Activated CD8-positive, alpha-beta memory T cell treated with anti-CD3 and anti-CD28 coated beads, Interleukin-2, amount 10 ng/mL, durations not matched to agents 7 days and 5 days (primary cell): ENCODE data around the gene WNK2. TPM values are rescaled to one million over a fixed set of nuclear protein-coding genes. Genes with fewer than 3 reads are reported as not detected.
A peak's percentile ranks its signal among the peaks of the same experiment; 100 is the strongest.

Experiments used
- ATAC-seq: fragments of 150-1000 bp; cut with Tn5 transposase; one replicate; pipeline ENCODE4 v1.10.0; 2021; ENCODE audit warnings: moderate library complexity
- CTCF ChIA-PET: fragments of 350-600 bp; sonication (Branson Sonifier 250); formaldehyde crosslinking; loops from one replicate; lab custom pipeline; 2021; ENCODE audit warnings: antibody characterized with exemption; lab: Charles Lee
- DNase-seq: peaks from one replicate; pipeline ENCODE4 v3.0.0-alpha.2; 2020
- H3K27ac Mint-ChIP-seq: one replicate; pipeline ENCODE4 v1.8.0; 2021; ENCODE audit warnings: mild to moderate bottlenecking, mixed read lengths
- H3K27me3 Mint-ChIP-seq: one replicate; pipeline ENCODE4 v1.8.0; 2021; ENCODE audit warnings: mixed read lengths
- H3K36me3 Mint-ChIP-seq: one replicate; pipeline ENCODE4 v1.8.0; 2021; ENCODE audit warnings: mild to moderate bottlenecking, mixed read lengths
- H3K4me1 Mint-ChIP-seq: one replicate; pipeline ENCODE4 v1.8.0; 2021; ENCODE audit warnings: mixed read lengths
- H3K4me3 Mint-ChIP-seq: one replicate; pipeline ENCODE4 v1.8.0; 2021; ENCODE audit warnings: mild to moderate bottlenecking, moderate library complexity, mixed read lengths
- H3K9me3 Mint-ChIP-seq: one replicate; pipeline ENCODE4 v1.8.0; 2022; ENCODE audit warnings: low read depth, mixed read lengths
- total RNA-seq, 2 experiments: library from RNA; stranded (reverse); gene quantifications; one replicate each; pipeline ENCODE4 v1.2.3, GENCODE V29; 2021

WNK2 gene
- total RNA-seq, 2 experiments from 2014 or later = not detected

- H3K4me1 Mint-ChIP-seq = peaks cover 34% of the 10 kb centered on the region
- H3K36me3 Mint-ChIP-seq = peaks cover 19% of the 10 kb centered on the region
- H3K9me3 Mint-ChIP-seq = peaks cover 9% of the 10 kb centered on the region
- H3K4me3 Mint-ChIP-seq = no peak overlapping the region
- H3K27ac Mint-ChIP-seq = no peak overlapping the region
- CTCF ChIA-PET = no interaction called here
- H3K27me3 Mint-ChIP-seq = no peaks in the 10 kb centered on the region
- ATAC-seq = no peak
- no peak for DNase-seq
These were observed 34.6 kb upstream of the WNK2 start for GRCh38 chr9:93149361-93149760.

DNA sequence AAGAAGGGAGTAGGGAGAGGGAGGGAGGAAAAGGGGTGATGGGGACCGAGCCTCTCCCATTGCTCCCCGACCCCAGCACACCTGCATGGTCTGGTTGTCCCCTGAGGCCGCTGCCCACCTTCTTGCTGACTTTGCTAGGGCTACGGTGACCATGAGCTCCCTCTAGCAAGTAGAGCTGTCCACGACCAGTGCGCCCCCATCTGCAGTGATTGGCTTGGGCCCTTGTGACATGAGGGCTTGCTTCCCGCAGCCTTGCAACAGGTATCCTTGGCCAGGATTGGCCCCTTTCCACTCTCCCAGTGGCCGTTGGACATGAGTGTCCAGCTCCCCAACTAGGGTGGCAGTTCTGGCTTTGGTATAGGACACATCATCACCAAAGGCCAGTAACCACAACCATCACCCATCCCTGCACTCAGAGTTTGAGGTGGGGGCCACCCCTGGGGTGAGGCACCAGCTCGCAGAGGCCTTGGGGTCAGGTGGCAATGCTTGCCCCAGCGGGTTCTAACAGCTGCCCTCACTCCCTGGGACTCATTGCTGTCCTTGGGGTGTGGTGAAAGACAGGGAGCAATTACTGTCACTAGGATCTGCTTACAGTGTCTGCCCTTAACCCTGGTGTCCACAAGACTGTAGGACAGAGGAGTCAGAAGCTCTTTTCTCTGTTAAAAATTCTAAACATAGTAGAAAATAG, 32.7 kb upstream of the WNK2 start:
- CTCF ChIA-PET = interaction anchor here (1.0 to 1.4 kb wide), 2 partner anchors 43 to 152 kb away, joined by 3 read pairs; no protein-coding TSS in a partner anchor
- Mint-ChIP-seq H3K36me3 (peaks cover 15% of the 10 kb centered on the region), H3K4me1 (peaks cover 36% of the 10 kb centered on the region), H3K9me3 (peaks cover 9% of the 10 kb centered on the region), H3K27me3 (no peaks in the 10 kb centered on the region), H3K27ac (no peak overlapping the region), H3K4me3 (no peak overlapping the region)
- DNase-seq (no peak), ATAC-seq (no peak)

GRCh38 chr9:93154293-93154903, 29.5 kb upstream of the WNK2 start:
- Mint-ChIP-seq H3K27me3 (no peaks in the 10 kb centered on the region), H3K36me3 (peaks cover 3% of the 10 kb centered on the region), H3K4me3 (no peak overlapping the region), H3K27ac (no peak overlapping the region), H3K9me3 (no peaks in the 10 kb centered on the region), H3K4me1 (peaks cover 28% of the 10 kb centered on the region)
- ATAC-seq (no peak), DNase-seq (peak; percentile 61)
- CTCF ChIA-PET = interaction anchor here (0.6 to 1.7 kb wide), 11 partner anchors 10 to 1052 kb away, joined by 3 to 10 read pairs (median 3); no protein-coding TSS in a partner anchor

GRCh38 chr9:93155716-93156474, 28.0 kb upstream of the WNK2 start:
- no peaks in the 10 kb centered on the region for H3K9me3 Mint-ChIP-seq
- peaks cover 3% of the 10 kb centered on the region for H3K36me3 Mint-ChIP-seq
- H3K4me1 Mint-ChIP-seq = peaks cover 26% of the 10 kb centered on the region
- no peak overlapping the region for H3K4me3 Mint-ChIP-seq
- ATAC-seq (no peak), DNase-seq (no peak)
- CTCF ChIA-PET = interaction anchor here (0.8 to 1.6 kb wide), 8 partner anchors 10 to 410 kb away, joined by 3 to 6 read pairs (median 4); no protein-coding TSS in a partner anchor
- H3K27ac Mint-ChIP-seq = peak overlapping the region; percentile 74
- H3K27me3 Mint-ChIP-seq = no peaks in the 10 kb centered on the region

DNA sequence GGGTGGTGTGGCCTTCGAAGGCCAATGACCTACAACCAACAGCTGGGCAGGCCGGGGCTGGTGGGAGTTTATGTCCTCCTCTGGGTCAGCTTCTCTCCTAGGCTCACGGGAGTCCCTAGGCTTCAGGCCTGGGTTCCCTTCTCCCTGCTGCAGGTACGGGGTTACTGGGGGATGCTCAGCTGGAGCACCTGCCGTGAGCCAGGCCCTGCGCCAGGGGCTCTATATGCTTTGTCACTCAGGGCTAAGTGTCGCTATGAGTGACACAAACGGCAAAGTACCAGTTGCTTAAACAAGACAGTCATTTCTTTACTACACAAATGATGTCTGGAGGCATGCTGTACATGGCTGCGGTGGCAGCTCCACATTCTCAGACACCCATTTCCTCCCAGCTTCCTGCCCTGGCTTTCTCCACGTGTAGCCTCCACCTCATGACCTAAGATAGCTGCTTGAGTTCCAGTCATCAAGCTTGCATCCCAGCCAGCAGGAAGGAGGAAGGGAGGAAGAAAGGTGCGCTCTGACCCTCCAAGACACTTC, 27.4 kb upstream of the WNK2 start:
- DNase-seq (peak; percentile 85), ATAC-seq (peak; percentile 89)
- H3K9me3 Mint-ChIP-seq = no peaks in the 10 kb centered on the region
- peaks cover 26% of the 10 kb centered on the region for H3K4me1 Mint-ChIP-seq
- no peaks in the 10 kb centered on the region for H3K27me3 Mint-ChIP-seq
- CTCF ChIA-PET = interaction anchor here (0.8 to 1.6 kb wide), 9 partner anchors 10 to 410 kb away, joined by 3 to 6 read pairs (median 4); no protein-coding TSS in a partner anchor
- peak overlapping the region; percentile 74 for H3K27ac Mint-ChIP-seq
- no peak overlapping the region for H3K4me3 Mint-ChIP-seq
- peaks cover 3% of the 10 kb centered on the region for H3K36me3 Mint-ChIP-seq

DNA sequence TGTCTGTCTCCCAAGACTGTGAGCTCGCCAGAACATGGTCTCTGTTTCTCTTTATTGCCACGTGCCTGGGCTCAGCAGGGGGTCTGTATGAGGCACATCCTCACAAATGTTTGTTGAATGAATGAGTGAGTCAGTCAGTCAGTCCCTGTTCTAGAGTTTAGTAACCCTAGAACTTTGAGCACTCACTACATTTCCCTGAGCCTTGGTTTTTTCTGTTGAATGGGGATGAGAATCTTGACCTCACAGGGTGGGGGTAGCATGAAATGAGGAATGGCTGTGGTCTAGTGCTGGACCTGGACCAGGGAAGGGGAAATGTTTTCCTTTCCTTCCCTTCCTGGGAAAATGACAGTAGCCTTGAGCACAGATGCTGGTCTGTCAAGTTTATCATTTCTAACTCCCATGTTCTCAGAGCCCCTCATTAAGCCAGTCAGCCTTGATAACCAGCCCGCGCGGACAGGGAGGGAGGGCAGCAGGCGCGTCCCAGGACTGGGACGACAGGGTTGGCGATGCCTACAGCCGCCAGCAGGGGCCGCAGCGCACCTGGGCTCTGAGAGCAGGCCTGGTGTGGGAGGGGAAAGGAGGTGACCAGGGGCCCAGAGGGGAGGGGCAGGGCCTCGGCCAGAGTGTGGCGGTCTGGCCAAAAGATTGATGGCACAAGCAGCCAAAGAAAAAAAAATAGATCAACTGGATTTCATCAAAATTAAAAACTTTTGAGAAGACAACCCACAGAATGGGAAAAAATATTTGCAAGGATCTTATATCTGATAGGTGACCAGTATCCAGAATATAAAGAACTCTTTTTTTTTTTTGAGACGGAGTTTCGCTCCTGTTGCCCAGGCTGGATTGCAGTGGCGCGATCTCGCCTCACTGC, 24.1 kb upstream of the WNK2 start:
- ATAC-seq (peak; percentile 85), DNase-seq (peak; percentile 79)
- H3K36me3 Mint-ChIP-seq = peaks cover 3% of the 10 kb centered on the region
- no peak overlapping the region for H3K4me3 Mint-ChIP-seq
- no peak overlapping the region for H3K27ac Mint-ChIP-seq
- peaks cover 25% of the 10 kb centered on the region for H3K4me1 Mint-ChIP-seq
- no peaks in the 10 kb centered on the region for H3K9me3 Mint-ChIP-seq
- CTCF ChIA-PET = interaction anchor here (0.7 to 2.6 kb wide), 8 partner anchors 10 to 1144 kb away, joined by 3 to 12 read pairs (median 3); no protein-coding TSS in a partner anchor
- no peaks in the 10 kb centered on the region for H3K27me3 Mint-ChIP-seq

DNA sequence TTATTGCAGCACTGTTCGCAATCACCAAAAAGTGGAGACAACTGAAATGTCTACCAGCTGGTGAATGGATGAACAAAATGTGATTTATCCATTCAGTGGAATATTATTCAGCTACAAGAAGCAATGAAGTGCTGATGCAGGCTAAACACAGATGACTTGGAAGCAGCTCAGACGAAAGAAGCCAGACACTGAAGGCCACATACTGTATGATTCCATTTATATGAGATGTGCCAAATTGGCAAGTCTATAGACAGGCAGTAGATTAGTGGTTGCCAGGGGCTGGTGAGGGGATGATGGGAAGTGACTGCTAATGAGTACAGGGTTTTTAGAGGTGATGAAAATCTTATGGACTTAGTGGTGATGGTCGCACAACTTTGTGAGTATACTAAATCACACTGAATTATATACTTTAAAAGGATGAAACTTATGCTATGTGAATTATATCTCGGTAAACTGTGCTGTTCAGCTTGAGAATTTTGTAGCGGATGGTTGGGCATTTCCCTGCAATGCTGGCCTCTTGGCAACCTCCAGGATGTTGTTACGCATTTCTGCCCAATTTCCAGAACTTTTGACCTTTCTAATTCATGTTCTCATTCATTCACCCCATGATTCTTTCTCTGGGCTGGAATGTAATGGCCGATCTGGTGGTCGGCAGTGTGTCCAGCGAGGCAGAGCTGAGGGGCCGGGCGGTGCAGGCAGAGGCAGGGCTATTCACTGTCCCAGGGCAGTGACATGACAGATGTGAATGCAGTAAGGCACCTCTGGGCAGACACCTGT, 22.0 kb upstream of the WNK2 start:
- Mint-ChIP-seq H3K27me3 (no peaks in the 10 kb centered on the region), H3K36me3 (no peaks in the 10 kb centered on the region), H3K4me1 (peaks cover 7% of the 10 kb centered on the region), H3K27ac (no peak overlapping the region), H3K4me3 (no peak overlapping the region), H3K9me3 (no peaks in the 10 kb centered on the region)
- no peak for ATAC-seq
- CTCF ChIA-PET = interaction anchor here (1.2 to 2.6 kb wide), 4 partner anchors 8 to 404 kb away, joined by 4 to 12 read pairs (median 8); no protein-coding TSS in a partner anchor
- no peak for DNase-seq

GRCh38 chr9:93164085-93164484, 19.9 kb upstream of the WNK2 start:
- peaks cover 7% of the 10 kb centered on the region for H3K4me1 Mint-ChIP-seq
- CTCF ChIA-PET = no interaction called here
- H3K4me3 Mint-ChIP-seq = no peak overlapping the region
- H3K36me3 Mint-ChIP-seq = no peaks in the 10 kb centered on the region
- no peaks in the 10 kb centered on the region for H3K27me3 Mint-ChIP-seq
- no peak for ATAC-seq
- H3K9me3 Mint-ChIP-seq = no peaks in the 10 kb centered on the region
- DNase-seq = no peak
- no peak overlapping the region for H3K27ac Mint-ChIP-seq

DNA sequence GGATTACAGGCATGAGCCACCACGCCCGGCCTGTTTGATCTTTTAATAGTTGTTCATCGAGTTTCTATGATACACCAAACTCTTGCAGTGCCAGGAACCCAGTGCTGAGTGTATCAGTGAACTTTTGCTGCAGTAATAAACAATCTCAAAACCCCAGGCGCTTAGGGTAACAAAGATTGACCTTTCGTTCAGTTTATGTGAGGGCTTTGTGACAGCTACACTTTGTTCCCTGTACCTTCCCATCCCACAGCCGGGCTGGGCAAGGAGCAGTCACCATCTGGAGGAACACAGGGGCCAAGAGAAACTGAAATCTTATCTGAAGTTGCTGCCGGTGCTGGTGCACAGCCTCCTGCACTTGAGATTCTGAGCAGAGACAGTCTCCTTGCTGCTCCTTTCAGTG, 17.2 kb upstream of the WNK2 start:
- Mint-ChIP-seq H3K9me3 (no peaks in the 10 kb centered on the region), H3K4me3 (no peak overlapping the region), H3K27ac (no peak overlapping the region), H3K4me1 (peaks cover 7% of the 10 kb centered on the region), H3K36me3 (no peaks in the 10 kb centered on the region), H3K27me3 (peaks cover 2% of the 10 kb centered on the region)
- no peak for ATAC-seq
- CTCF ChIA-PET = interaction anchor here (1.4 kb wide), 1 partner anchor 8 kb away, joined by 3 read pairs; no protein-coding TSS in a partner anchor
- DNase-seq = no peak

GRCh38 chr9:93167185-93167584, 16.8 kb upstream of the WNK2 start:
- CTCF ChIA-PET = interaction anchor here (1.4 kb wide), 1 partner anchor 9 kb away, joined by 3 read pairs; no protein-coding TSS in a partner anchor
- no peak overlapping the region for H3K27ac Mint-ChIP-seq
- DNase-seq (no peak), ATAC-seq (no peak)
- no peaks in the 10 kb centered on the region for H3K9me3 Mint-ChIP-seq
- H3K27me3 Mint-ChIP-seq = peaks cover 2% of the 10 kb centered on the region
- peaks cover 7% of the 10 kb centered on the region for H3K4me1 Mint-ChIP-seq
- no peaks in the 10 kb centered on the region for H3K36me3 Mint-ChIP-seq
- H3K4me3 Mint-ChIP-seq = no peak overlapping the region

DNA sequence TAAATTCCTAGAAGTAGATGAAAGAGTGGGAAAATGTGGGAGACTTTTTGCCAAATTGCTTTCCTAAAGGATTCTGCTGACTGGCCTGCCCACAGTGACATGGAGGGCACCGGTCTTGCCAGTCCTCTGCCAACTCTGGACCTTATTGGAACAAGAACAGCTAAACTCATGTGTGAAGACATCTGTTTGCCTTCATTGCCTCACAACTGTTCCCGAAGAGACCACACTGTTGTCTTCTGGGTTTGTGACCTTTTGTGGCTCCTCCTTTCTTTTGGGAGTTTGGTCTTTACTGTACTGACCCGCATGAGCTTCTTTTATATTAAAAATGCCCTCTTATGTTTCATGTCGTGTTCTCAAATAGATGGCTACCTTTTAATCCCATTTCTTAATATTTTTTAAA, 16.1 kb upstream of the WNK2 start:
- peaks cover 5% of the 10 kb centered on the region for H3K27me3 Mint-ChIP-seq
- H3K27ac Mint-ChIP-seq = no peak overlapping the region
- H3K4me3 Mint-ChIP-seq = no peak overlapping the region
- H3K9me3 Mint-ChIP-seq = no peaks in the 10 kb centered on the region
- peaks cover 7% of the 10 kb centered on the region for H3K4me1 Mint-ChIP-seq
- no peaks in the 10 kb centered on the region for H3K36me3 Mint-ChIP-seq
- DNase-seq (no peak), ATAC-seq (no peak)
- CTCF ChIA-PET = interaction anchor here (1.4 kb wide), 1 partner anchor 9 kb away, joined by 3 read pairs; no protein-coding TSS in a partner anchor

GRCh38 chr9:93168581-93168980, 15.4 kb upstream of the WNK2 start:
- H3K4me3 Mint-ChIP-seq = no peak overlapping the region
- H3K27me3 Mint-ChIP-seq = peaks cover 5% of the 10 kb centered on the region
- H3K36me3 Mint-ChIP-seq = no peaks in the 10 kb centered on the region
- H3K27ac Mint-ChIP-seq = no peak overlapping the region
- DNase-seq (no peak), ATAC-seq (no peak)
- CTCF ChIA-PET = no interaction called here
- H3K9me3 Mint-ChIP-seq = no peaks in the 10 kb centered on the region
- H3K4me1 Mint-ChIP-seq = peaks cover 7% of the 10 kb centered on the region
